Activated CD4-positive, alpha-beta T cell treated with anti-CD3 and anti-CD28 coated beads, Interleukin-2, amount 50 U/mL, for 24 hours (primary cell): ENCODE data around the gene RAB23.

Experiments used
- DNase-seq, 2 donors: peaks; one replicate each; pipeline ENCODE4 v3.0.0-alpha.2; 2020; ENCODE audit warnings: low read depth in 1 of 2, low spot score in 1 of 2

RAB23 gene

DNA sequence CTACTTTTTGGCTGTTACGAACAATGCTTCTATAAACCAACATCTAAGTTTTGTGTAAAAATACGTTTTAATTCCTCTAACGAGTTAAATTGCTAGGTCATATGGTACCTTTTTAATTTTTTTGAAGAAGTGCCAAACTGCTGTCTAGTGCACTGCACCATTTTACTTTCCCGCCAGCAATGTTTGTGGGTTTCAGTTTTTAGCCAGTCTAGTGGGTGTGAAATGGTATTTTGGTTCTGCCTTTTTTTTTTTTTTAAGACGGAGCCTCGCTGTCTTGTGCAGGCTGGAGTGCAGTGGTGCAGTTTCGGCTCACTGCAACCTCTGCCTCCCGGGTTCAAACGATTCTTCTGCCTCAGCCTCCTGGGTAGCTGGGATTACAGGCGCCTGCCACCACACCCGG lies 84.1 kb downstream of the RAB23 start:
- no peak for DNase-seq

DNA sequence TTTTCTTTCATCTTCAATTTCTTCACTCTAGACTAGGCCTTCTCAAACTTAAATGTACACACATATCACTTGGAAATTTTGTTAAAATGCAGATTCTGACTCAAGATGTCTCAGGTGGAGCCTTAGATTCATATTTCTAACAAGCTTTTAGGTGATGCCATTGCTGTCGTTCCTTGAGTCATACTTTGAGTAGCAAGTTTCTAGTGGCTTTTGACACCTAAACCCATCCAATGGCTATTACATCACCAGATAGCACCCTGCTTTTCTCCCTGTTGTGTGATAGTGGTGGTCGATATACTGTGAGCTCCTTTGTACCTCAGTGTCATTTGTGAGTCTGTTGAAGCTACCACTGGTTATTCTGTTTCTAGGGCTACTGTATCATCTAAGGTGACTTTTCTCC lies 84.8 kb downstream of the RAB23 start:
- no peak for DNase-seq
